Measurements from ENCODE around the gene CADM1.
"Not testable (repeated sequence)": the region's sequence is repeated elsewhere in the genome, so short reads cannot be mapped to it uniquely, and the experiment has no call there.

CADM1 gene

GRCh38 chr11:115476463-115477286 is 27.5 kb downstream of the CADM1 start:
- DNase-seq, result no peak

GRCh38 chr11:115475564-115475963 is 28.7 kb downstream of the CADM1 start:
- DNase-seq, result no peak

GRCh38 chr11:115474306-115474705 is 29.9 kb downstream of the CADM1 start:
- DNase-seq, result not testable (repeated sequence)

- DNase-seq, result no peak
Observed at GRCh38 chr11:115473167-115473566, 31.0 kb downstream of the CADM1 start.

GRCh38 chr11:115471367-115471766 is 32.8 kb downstream of the CADM1 start:
- no peak for DNase-seq

GRCh38 chr11:115470928-115471327 is 33.3 kb downstream of the CADM1 start:
- no peak for DNase-seq

- no peak for DNase-seq
Observed at GRCh38 chr11:115469361-115469760, 34.9 kb downstream of the CADM1 start.

GRCh38 chr11:115466122-115466521 is 38.1 kb downstream of the CADM1 start:
- DNase-seq, result no peak

- no peak for DNase-seq
Observed at GRCh38 chr11:115464269-115464668, 39.9 kb downstream of the CADM1 start.

- DNase-seq, result no peak
Observed at GRCh38 chr11:115463606-115464005, 40.6 kb downstream of the CADM1 start.

- no peak for DNase-seq
Observed at GRCh38 chr11:115462757-115463156, 41.5 kb downstream of the CADM1 start.

GRCh38 chr11:115462004-115462541 is 42.1 kb downstream of the CADM1 start:
- DNase-seq, result no peak

- DNase-seq, result no peak
Observed at GRCh38 chr11:115460512-115460911, 43.7 kb downstream of the CADM1 start.

- DNase-seq, result no peak
Observed at GRCh38 chr11:115459563-115459962, 44.7 kb downstream of the CADM1 start.

- DNase-seq, result no peak
Observed at GRCh38 chr11:115458877-115459276, 45.3 kb downstream of the CADM1 start.

- DNase-seq, result no peak
Observed at GRCh38 chr11:115456019-115456418, 48.2 kb downstream of the CADM1 start.

- no peak for DNase-seq
Observed at GRCh38 chr11:115455613-115456012, 48.6 kb downstream of the CADM1 start.

GRCh38 chr11:115454525-115454924 is 49.7 kb downstream of the CADM1 start:
- DNase-seq, result no peak

GRCh38 chr11:115453693-115454490 is 50.3 kb downstream of the CADM1 start:
- DNase-seq, result no peak

GRCh38 chr11:115452241-115452640 is 52.0 kb downstream of the CADM1 start:
- no peak for DNase-seq

- DNase-seq, result no peak
Observed at GRCh38 chr11:115450519-115450918, 53.7 kb downstream of the CADM1 start.

GRCh38 chr11:115447273-115447864 is 56.8 kb downstream of the CADM1 start:
- DNase-seq, result no peak

GRCh38 chr11:115446214-115446613 is 58.0 kb downstream of the CADM1 start:
- no peak for DNase-seq

Measured in stimulated activated CD4-positive, alpha-beta T cell treated with anti-CD3 and anti-CD28 coated beads, Interleukin-1b, Interleukin-23, amount 100 ng/mL, for 48 hours (primary cell).